Body of pancreas (tissue), 4 donors: ENCODE results near the gene FANCD2OS. TPM values are rescaled to one million over a fixed set of nuclear protein-coding genes. Genes with fewer than 3 reads are reported as not detected.

Experiments used
- ATAC-seq: fragments of 150-250 bp; one replicate; pipeline ENCODE4 v1.9.1; 2016
- DNase-seq, 4 donors: peaks; one replicate each; pipeline ENCODE4 v3.0.0-alpha.2; 2019
- H3K27ac ChIP-seq, 4 donors: fragments of 200-600 bp; sonication (generic); 1 replicate in 3 of 4; 2 replicates in 1 of 4; pipeline versions ENCODE4 v1.5.1 to v1.6.1; 2016 to 2019; ENCODE audit warnings: mild to moderate bottlenecking in 1 of 4, mixed read lengths in 1 of 4, moderate library complexity in 1 of 4
- H3K27me3 ChIP-seq, 2 donors: fragments of 200-600 bp; sonication (generic); one replicate each; pipeline ENCODE4 v1.6.0; 2016; ENCODE audit warnings: mild to moderate bottlenecking in 1 of 2
- H3K36me3 ChIP-seq, 2 donors: fragments of 200-600 bp; sonication (generic); replicated peaks in 1 of 2; 2 replicates each; pipeline ENCODE4 v1.5.1; 2016; ENCODE audit warnings: low read depth in 2 of 2; ENCODE audit not compliant: insufficient read depth in 1 of 2
- H3K4me1 ChIP-seq: fragments of 200-600 bp; sonication (generic); one replicate; pipeline ENCODE4 v1.6.0; 2016
- H3K4me3 ChIP-seq, 2 donors: fragments of 200-600 bp; sonication (generic); 1 replicate in 1 of 2; 2 replicates in 1 of 2; pipeline ENCODE4 v1.5.1; 2016 to 2019
- H3K9me3 ChIP-seq, 3 donors: fragments of 200-600 bp; sonication (generic); 1 replicate in 2 of 3; 2 replicates in 1 of 3; pipeline ENCODE4 v1.5.1; 2016
- POLR2A ChIP-seq, 3 donors: fragments of 450-650 bp; IDR thresholded peaks; one replicate each; pipeline ENCODE4 v1.6.1; 2016; ENCODE audit warnings: antibody characterized with exemption in 3 of 3, mild to moderate bottlenecking in 2 of 3
- WGBS, 2 donors: methylation state at CpG; one replicate each; pipeline ENCODE4 v1.1.5; 2017; 5-methylcytosine and 5-hydroxymethylcytosine counted together
- intact Hi-C: fragments of 100-400 bp; cut with DNase I; formaldehyde crosslinking; loops from one replicate; pipeline ENCODE4 v1.15.1; 2023
- total RNA-seq, 2 donors: library from RNA; depleted of rRNA; stranded (reverse); fragments of >200 nt; gene quantifications; one replicate each; pipeline ENCODE4 v1.1.0, GENCODE V29; 2016
- TF ChIP-seq, protein P1 (sequence below), 7 experiments: fragments of 450-650 bp in 4 of 7; fragments of 200-600 bp in 3 of 7; sonication (generic) in 3 of 7; IDR thresholded peaks; one replicate each; pipeline ENCODE4 v1.5.1; 2016 to 2019; ENCODE audit warnings: antibody characterized with exemption in 7 of 7

FANCD2OS gene
- total RNA-seq, 2 donors from 2014 or later: not detected

DNA sequence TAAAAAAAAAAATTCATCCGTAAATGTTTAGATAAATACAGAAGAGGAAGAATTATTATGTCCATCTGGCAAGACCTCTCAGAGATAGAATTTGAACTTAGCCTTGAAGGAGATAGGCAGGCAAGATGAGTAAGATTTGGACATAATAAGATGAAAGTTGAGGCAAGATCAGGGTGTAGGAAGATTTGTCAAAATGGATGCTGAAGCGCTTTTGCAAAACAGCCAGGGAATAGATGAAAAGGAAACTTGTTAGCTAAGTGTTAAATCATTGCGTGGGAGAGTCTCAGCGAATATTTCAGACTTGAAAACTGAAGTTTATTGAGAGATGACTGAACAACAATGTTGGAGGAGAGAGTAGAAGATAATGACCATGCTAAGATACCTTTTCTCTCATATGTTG lies 14.7 kb upstream of the FANCD2OS start:
- intact Hi-C loops: no loop called here
- DNase-seq (no peak), ATAC-seq (no peak)
- H3K4me3 ChIP-seq: no peak overlapping the region
- no peak overlapping the region for H3K27ac ChIP-seq
- no peaks in the 10 kb centered on the region for H3K9me3 ChIP-seq
- peaks cover 0 to 12% of the 10 kb centered on the region in 2 donors for H3K36me3 ChIP-seq
- 86 to 92% methylated on average over 4 of the region's 4 CpGs for WGBS, 2 donors
- H3K4me1 ChIP-seq: peaks cover 3% of the 10 kb centered on the region
- H3K27me3 ChIP-seq: no peaks in the 10 kb centered on the region
- TF ChIP-seq, protein P1, sequence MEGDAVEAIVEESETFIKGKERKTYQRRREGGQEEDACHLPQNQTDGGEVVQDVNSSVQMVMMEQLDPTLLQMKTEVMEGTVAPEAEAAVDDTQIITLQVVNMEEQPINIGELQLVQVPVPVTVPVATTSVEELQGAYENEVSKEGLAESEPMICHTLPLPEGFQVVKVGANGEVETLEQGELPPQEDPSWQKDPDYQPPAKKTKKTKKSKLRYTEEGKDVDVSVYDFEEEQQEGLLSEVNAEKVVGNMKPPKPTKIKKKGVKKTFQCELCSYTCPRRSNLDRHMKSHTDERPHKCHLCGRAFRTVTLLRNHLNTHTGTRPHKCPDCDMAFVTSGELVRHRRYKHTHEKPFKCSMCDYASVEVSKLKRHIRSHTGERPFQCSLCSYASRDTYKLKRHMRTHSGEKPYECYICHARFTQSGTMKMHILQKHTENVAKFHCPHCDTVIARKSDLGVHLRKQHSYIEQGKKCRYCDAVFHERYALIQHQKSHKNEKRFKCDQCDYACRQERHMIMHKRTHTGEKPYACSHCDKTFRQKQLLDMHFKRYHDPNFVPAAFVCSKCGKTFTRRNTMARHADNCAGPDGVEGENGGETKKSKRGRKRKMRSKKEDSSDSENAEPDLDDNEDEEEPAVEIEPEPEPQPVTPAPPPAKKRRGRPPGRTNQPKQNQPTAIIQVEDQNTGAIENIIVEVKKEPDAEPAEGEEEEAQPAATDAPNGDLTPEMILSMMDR (IDR thresholded peaks at IDR 0.05): no peak
- TF ChIP-seq POLR2A (IDR thresholded peaks at IDR 0.05): no peak

DNA sequence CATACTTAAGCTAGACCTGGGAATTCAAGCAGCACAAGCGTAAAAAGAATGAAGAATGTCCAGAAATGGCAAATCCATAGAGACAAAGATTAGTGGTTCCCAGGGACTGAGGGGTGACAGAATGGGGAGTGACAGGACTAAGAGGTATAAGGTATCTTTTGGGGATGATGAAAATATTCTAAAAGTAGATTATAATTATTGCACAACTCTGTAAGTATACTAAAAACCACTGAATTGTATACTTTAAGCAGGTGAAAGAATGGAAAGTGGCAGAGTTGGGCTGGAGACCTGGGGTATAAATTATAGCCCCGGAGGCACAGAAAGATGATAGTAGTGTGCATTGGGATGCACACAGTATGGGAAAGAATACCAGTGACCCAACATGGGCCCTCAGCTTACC lies 13.0 kb upstream of the FANCD2OS start:
- TF ChIP-seq, protein P1 (IDR thresholded peaks at IDR 0.05): no peak
- TF ChIP-seq POLR2A (IDR thresholded peaks at IDR 0.05): no peak
- ATAC-seq (no peak), DNase-seq (no peak)
- intact Hi-C loops: no loop called here
- Histone ChIP-seq H3K27ac (no peak overlapping the region), H3K27me3 (no peaks in the 10 kb centered on the region), H3K4me1 (peaks cover 19% of the 10 kb centered on the region), H3K9me3 (no peaks in the 10 kb centered on the region), H3K4me3 (no peak overlapping the region), H3K36me3 (peaks cover 0 to 3% of the 10 kb centered on the region in 2 donors)
- 84 to 94% methylated on average over 2 of the region's 2 CpGs for WGBS, 2 donors

DNA sequence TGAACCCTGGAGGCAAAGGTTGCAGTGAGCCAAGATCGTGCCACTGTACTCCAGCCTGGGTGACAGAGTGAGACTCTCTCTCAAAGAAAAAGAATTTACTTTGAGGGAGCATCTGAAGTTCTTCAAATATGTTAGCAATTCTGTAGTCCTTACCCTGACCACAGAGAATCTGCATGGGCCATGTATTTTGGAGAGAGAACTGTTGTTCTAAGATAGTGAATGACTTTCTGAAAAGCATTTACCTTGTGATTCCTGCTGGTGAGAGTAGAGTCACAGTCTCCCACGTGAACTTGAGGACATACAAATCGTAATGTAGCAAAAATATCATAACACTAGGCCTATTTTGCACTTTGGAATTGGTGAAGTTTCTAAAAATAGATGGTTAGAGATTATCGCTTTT lies 11.3 kb upstream of the FANCD2OS start:
- no peaks in the 10 kb centered on the region for H3K36me3 ChIP-seq
- 61 to 68% methylated on average over 4 of the region's 4 CpGs for WGBS, 2 donors
- intact Hi-C loops: no loop called here
- TF ChIP-seq, protein P1 (IDR thresholded peaks at IDR 0.05): no peak
- no peak overlapping the region for H3K4me3 ChIP-seq
- DNase-seq (no peak), ATAC-seq (no peak)
- H3K9me3 ChIP-seq: no peaks in the 10 kb centered on the region
- H3K27me3 ChIP-seq: no peaks in the 10 kb centered on the region
- no peak overlapping the region for H3K27ac ChIP-seq
- H3K4me1 ChIP-seq: peaks cover 23% of the 10 kb centered on the region

DNA sequence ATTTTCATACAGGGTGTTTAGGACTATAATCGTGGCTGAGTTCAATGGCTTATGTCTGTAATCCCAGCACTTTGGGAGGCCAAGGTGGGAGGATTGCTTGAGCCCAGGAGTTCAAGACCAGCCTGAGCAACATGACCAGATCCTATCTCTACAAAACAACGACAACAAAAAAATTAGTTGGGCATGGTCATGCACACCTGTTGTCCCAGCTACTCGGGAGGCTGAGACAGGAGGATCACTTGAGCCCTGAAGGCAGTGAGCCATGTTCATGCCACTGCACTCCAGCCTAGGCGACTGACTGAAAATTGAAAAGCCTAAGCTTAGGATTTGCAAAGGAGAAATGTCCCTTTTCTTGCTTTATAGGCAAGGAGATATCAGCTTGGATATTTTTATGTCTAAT lies 8.9 kb upstream of the FANCD2OS start:
- TF ChIP-seq, protein P1 (IDR thresholded peaks at IDR 0.05): no peak
- TF ChIP-seq POLR2A (IDR thresholded peaks at IDR 0.05): no peak
- 85 to 87% methylated on average over 4 of the region's 4 CpGs for WGBS, 2 donors
- DNase-seq (no peak), ATAC-seq (no peak)
- Histone ChIP-seq H3K27ac (no peak overlapping the region), H3K27me3 (no peaks in the 10 kb centered on the region), H3K36me3 (no peaks in the 10 kb centered on the region), H3K4me3 (no peak overlapping the region), H3K4me1 (peaks cover 23% of the 10 kb centered on the region), H3K9me3 (no peaks in the 10 kb centered on the region)
- intact Hi-C loops: no loop called here

DNA sequence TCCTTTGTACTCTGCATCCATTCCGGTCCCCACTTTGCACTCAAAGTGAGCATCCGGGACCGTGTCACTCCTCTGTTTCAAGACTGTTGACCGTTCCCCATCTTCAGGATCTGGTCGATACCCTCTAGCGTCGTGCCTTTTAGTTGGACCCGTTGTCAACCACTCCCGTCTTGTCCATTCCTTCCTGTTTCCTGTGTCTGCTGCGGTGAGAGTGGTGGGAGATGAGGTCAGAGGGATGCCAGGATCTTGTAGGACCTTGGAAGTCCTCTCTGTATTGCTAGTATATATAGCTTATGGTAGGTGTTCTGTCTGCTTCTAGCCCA lies 8.0 kb upstream of the FANCD2OS start:
- intact Hi-C loops: no loop called here
- no peak for ATAC-seq
- TF ChIP-seq, protein P1 (IDR thresholded peaks at IDR 0.05): no peak
- no peak for TF ChIP-seq POLR2A (IDR thresholded peaks at IDR 0.05)
- Histone ChIP-seq H3K4me1 (peaks cover 23% of the 10 kb centered on the region), H3K27ac (peak overlapping the region in 3 of 4 donors; percentile 56 to 84 (median 78)), H3K36me3 (no peaks in the 10 kb centered on the region), H3K4me3 (peak overlapping the region; percentile 87 to 88), H3K9me3 (no peaks in the 10 kb centered on the region), H3K27me3 (no peaks in the 10 kb centered on the region)
- no peak for DNase-seq
- WGBS, 2 donors: 0% methylated on average over 10 of the region's 10 CpGs
